Esophagus squamous epithelium (tissue), 4 donors: ENCODE results near the gene CCDC170.

ENCODE experiments used
- CTCF ChIP-seq, 6 experiments: fragments of 450-650 bp in 4 of 6; fragments of 200-600 bp in 2 of 6; sonication (generic) in 2 of 6; IDR thresholded peaks; one replicate each; pipeline ENCODE4 v1.5.1; 2016 to 2019; ENCODE audit warnings: antibody characterized with exemption in 6 of 6, mild to moderate bottlenecking in 4 of 6, moderate library complexity in 4 of 6
- POLR2A ChIP-seq, 4 donors: fragments of 450-650 bp; IDR thresholded peaks; one replicate each; pipeline ENCODE4 v1.6.1; 2017; ENCODE audit warnings: antibody characterized with exemption in 4 of 4, mild to moderate bottlenecking in 4 of 4, moderate library complexity in 3 of 4

GRCh38 chr6:151629791-151630190 lies 136.0 kb downstream of the CCDC170 start:
- TF ChIP-seq CTCF (IDR thresholded peaks at IDR 0.05) = no peak
- no peak for TF ChIP-seq POLR2A (IDR thresholded peaks at IDR 0.05)
